ENCODE measurements around the gene CLASP2. TPM values are rescaled to one million over a fixed set of nuclear protein-coding genes. Genes with fewer than 3 reads are reported as not detected.

CLASP2 gene
- total and polyA plus RNA-seq, 3 experiments from 2014 or later = 13.7 to 53.8 (median 47.0) TPM

- no peaks in the 10 kb centered on the region for H3K4me1 ChIP-seq (ENCODE audit: insufficient read depth, low read length)
Measured at GRCh38 chr3:33491721-33492120, 226.3 kb downstream of the CLASP2 start.

DNA sequence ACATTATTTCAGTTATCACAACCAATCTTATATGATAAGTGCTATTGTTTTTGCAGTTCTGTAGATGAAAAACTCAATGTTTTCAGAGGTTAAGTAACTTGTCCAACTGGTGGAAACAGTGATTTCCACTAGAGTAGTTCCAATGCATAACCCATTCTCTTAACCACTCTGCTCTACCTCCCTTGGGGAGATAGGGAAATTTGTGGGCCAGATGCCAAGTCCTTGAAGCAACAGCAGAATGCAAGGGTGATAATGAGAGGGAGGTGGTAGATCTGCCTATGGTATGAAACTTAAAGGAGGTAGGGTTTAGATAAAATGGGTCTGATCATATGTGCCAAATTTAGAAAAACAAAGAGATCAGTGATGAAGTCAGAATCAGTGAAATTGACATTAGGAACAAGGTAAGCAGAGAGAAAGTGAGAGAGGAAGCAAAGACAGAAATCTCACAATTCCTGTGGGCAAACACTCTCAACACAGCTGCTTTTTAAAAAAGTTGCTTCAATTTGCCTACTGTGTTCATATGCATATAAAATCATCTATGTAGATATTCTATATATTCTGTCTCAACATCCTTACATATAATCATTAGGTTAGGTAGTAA is 227.3 kb downstream of the CLASP2 start:
- H3K36me3 Mint-ChIP-seq = peaks cover 0 to 6% (median 0%) of the 10 kb centered on the region in 3 donors

More at GRCh38 chr3:33491721-33492120, 226.3 kb downstream of the CLASP2 start:
- H3K4me3 ChIP-seq (ENCODE audit: low read length) = no peak overlapping the region
- POLR2A ChIA-PET = interaction anchor here (0.8 kb wide), 1 partner anchor 49 kb away, joined by 3 read pairs; no protein-coding TSS in a partner anchor
- no peaks in the 10 kb centered on the region for H3K27me3 ChIP-seq (ENCODE audit: insufficient read depth, low read length, poor library complexity, severe bottlenecking)
- Mint-ChIP-seq H3K36me3 (peaks cover 0 to 6% (median under 1%) of the 10 kb centered on the region in 3 donors), H3K9me3 (no peaks in the 10 kb centered on the region), H3K4me3 (no peak overlapping the region), H3K27ac (no peak overlapping the region), H3K27me3 (no peaks in the 10 kb centered on the region), H3K4me1 (no peaks in the 10 kb centered on the region)
- H3K27ac ChIP-seq (ENCODE audit: low read depth, low read length) = no peak overlapping the region
- no peaks in the 10 kb centered on the region for H3K36me3 ChIP-seq (ENCODE audit: insufficient read depth, low read length)
- CTCF ChIA-PET = no interaction called here
- no peak for DNase-seq
- no peaks in the 10 kb centered on the region for H3K9me3 ChIP-seq (ENCODE audit: low read length)

GRCh38 chr3:33488683-33489082 is 229.4 kb downstream of the CLASP2 start:
- Mint-ChIP-seq H3K36me3 (peaks cover 0 to 6% (median 0%) of the 10 kb centered on the region in 3 donors), H3K27ac (no peak overlapping the region), H3K4me3 (no peak overlapping the region), H3K4me1 (no peaks in the 10 kb centered on the region), H3K27me3 (no peaks in the 10 kb centered on the region), H3K9me3 (no peaks in the 10 kb centered on the region)
- Histone ChIP-seq H3K4me3 (ENCODE audit: low read length) (no peak overlapping the region), H3K36me3 (ENCODE audit: insufficient read depth, low read length) (no peaks in the 10 kb centered on the region), H3K27me3 (ENCODE audit: insufficient read depth, low read length, poor library complexity, severe bottlenecking) (no peaks in the 10 kb centered on the region), H3K4me1 (ENCODE audit: insufficient read depth, low read length) (no peaks in the 10 kb centered on the region), H3K9me3 (ENCODE audit: low read length) (no peaks in the 10 kb centered on the region), H3K27ac (ENCODE audit: low read depth, low read length) (no peak overlapping the region)
- CTCF ChIA-PET = no interaction called here
- POLR2A ChIA-PET = no interaction called here
- no peak for DNase-seq

More for the DNA sequence above, 227.3 kb downstream of the CLASP2 start:
- H3K9me3 Mint-ChIP-seq = no peaks in the 10 kb centered on the region
- H3K27me3 Mint-ChIP-seq = no peaks in the 10 kb centered on the region
- H3K4me3 Mint-ChIP-seq = no peak overlapping the region
- Histone ChIP-seq H3K27ac (ENCODE audit: low read depth, low read length) (no peak overlapping the region), H3K4me3 (ENCODE audit: low read length) (no peak overlapping the region), H3K27me3 (ENCODE audit: insufficient read depth, low read length, poor library complexity, severe bottlenecking) (no peaks in the 10 kb centered on the region), H3K4me1 (ENCODE audit: insufficient read depth, low read length) (no peaks in the 10 kb centered on the region), H3K36me3 (ENCODE audit: insufficient read depth, low read length) (no peaks in the 10 kb centered on the region), H3K9me3 (ENCODE audit: low read length) (no peaks in the 10 kb centered on the region)
- ChIA-PET CTCF (no interaction called here), POLR2A (no interaction called here)
- H3K4me1 Mint-ChIP-seq = no peaks in the 10 kb centered on the region
- peak overlapping the region in 1 of 8 donors; percentile 39 for H3K27ac Mint-ChIP-seq
- no peak for DNase-seq

DNA sequence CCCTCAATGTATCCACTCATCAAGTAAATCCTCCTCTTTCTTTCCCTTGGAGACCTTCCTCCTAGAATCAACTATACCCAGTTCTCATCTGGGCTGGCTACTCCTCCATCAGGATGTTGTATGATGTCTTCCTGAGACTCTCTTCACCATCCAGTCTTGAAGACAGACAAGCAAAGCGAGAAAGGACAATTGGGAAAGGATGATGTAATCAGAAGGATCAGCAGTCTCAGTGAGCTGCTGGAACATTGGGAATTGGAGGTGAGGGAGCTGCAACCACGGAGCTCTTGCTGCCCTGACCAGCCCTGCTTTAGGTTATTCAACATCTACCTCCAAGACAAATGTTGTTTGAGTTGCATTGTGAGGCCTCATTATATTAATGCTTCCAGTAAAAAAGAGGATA is 229.8 kb downstream of the CLASP2 start:
- DNase-seq = no peak
- no peaks in the 10 kb centered on the region for H3K9me3 ChIP-seq (ENCODE audit: low read length)
- Mint-ChIP-seq H3K4me1 (no peaks in the 10 kb centered on the region), H3K9me3 (no peaks in the 10 kb centered on the region), H3K36me3 (peaks cover 0 to 6% (median 0%) of the 10 kb centered on the region in 3 donors), H3K27ac (no peak overlapping the region), H3K27me3 (no peaks in the 10 kb centered on the region), H3K4me3 (no peak overlapping the region)
- no peaks in the 10 kb centered on the region for H3K36me3 ChIP-seq (ENCODE audit: insufficient read depth, low read length)
- no peak overlapping the region for H3K4me3 ChIP-seq (ENCODE audit: low read length)
- no peaks in the 10 kb centered on the region for H3K4me1 ChIP-seq (ENCODE audit: insufficient read depth, low read length)
- no peak overlapping the region for H3K27ac ChIP-seq (ENCODE audit: low read depth, low read length)
- ChIA-PET POLR2A (no interaction called here), CTCF (no interaction called here)
- H3K27me3 ChIP-seq (ENCODE audit: insufficient read depth, low read length, poor library complexity, severe bottlenecking) = no peaks in the 10 kb centered on the region

DNA sequence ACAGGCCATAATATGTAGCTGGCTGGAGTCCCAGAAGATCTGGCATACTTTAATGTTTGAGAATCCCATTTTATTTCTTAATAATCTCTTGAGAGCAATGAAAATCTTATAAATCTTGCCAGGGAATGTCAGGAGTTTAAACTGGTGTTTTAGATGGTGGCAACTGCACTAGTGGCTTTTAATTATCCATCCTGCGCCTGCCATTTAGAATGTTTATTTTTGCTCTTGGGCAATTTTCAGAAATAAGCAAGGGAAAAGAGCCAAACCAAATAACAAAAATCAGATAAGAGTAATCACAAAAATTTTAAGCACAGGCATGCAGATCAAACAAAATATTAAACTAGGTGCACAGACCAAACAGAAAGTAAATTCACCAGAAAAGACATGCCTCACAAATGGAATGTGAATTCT is 235.9 kb downstream of the CLASP2 start:
- no peaks in the 10 kb centered on the region for H3K9me3 Mint-ChIP-seq
- H3K27ac Mint-ChIP-seq = no peak overlapping the region
- no peaks in the 10 kb centered on the region for H3K27me3 Mint-ChIP-seq
- no peaks in the 10 kb centered on the region for H3K9me3 ChIP-seq (ENCODE audit: low read length)
- H3K4me3 ChIP-seq (ENCODE audit: low read length) = no peak overlapping the region
- peaks cover 0 to 10% (median 0%) of the 10 kb centered on the region in 3 donors for H3K36me3 Mint-ChIP-seq
- H3K4me1 ChIP-seq (ENCODE audit: insufficient read depth, low read length) = no peaks in the 10 kb centered on the region
- ChIA-PET POLR2A (no interaction called here), CTCF (no interaction called here)
- no peaks in the 10 kb centered on the region for H3K27me3 ChIP-seq (ENCODE audit: insufficient read depth, low read length, poor library complexity, severe bottlenecking)
- H3K36me3 ChIP-seq (ENCODE audit: insufficient read depth, low read length) = no peaks in the 10 kb centered on the region
- H3K27ac ChIP-seq (ENCODE audit: low read depth, low read length) = no peak overlapping the region
- H3K4me1 Mint-ChIP-seq = no peaks in the 10 kb centered on the region
- H3K4me3 Mint-ChIP-seq = no peak overlapping the region
- no peak for DNase-seq

DNA sequence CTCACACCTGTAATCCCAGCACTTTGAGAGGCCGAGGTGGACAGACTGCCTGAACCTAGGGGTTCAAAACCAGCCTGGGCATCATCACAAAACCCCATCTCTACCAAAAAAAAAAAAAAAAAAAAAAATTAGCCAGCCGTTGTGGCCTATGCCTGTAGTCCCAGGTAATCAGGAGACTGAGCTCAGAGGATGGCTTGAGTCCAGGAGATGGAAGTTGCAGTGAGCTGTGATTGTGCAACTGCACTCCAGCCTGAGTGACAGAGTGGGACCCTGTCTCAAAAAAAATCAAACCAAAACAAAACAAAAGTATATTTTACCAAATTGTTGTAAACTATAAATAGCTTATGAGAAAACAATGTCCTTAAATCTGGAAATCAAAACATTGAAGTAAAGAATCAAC is 243.2 kb downstream of the CLASP2 start:
- Histone ChIP-seq H3K9me3 (ENCODE audit: low read length) (no peaks in the 10 kb centered on the region), H3K4me3 (ENCODE audit: low read length) (no peak overlapping the region), H3K4me1 (ENCODE audit: insufficient read depth, low read length) (no peaks in the 10 kb centered on the region), H3K27me3 (ENCODE audit: insufficient read depth, low read length, poor library complexity, severe bottlenecking) (no peaks in the 10 kb centered on the region), H3K27ac (ENCODE audit: low read depth, low read length) (no peak overlapping the region), H3K36me3 (ENCODE audit: insufficient read depth, low read length) (no peaks in the 10 kb centered on the region)
- H3K36me3 Mint-ChIP-seq = no peaks in the 10 kb centered on the region
- no peak for DNase-seq
- H3K4me3 Mint-ChIP-seq = no peak overlapping the region
- no peaks in the 10 kb centered on the region for H3K27me3 Mint-ChIP-seq
- no peaks in the 10 kb centered on the region for H3K4me1 Mint-ChIP-seq
- ChIA-PET CTCF (no interaction called here), POLR2A (no interaction called here)
- H3K27ac Mint-ChIP-seq = no peak overlapping the region
- no peaks in the 10 kb centered on the region for H3K9me3 Mint-ChIP-seq

- H3K27ac Mint-ChIP-seq = no peak overlapping the region
Measured at GRCh38 chr3:33473813-33474212, 244.2 kb downstream of the CLASP2 start.

DNA sequence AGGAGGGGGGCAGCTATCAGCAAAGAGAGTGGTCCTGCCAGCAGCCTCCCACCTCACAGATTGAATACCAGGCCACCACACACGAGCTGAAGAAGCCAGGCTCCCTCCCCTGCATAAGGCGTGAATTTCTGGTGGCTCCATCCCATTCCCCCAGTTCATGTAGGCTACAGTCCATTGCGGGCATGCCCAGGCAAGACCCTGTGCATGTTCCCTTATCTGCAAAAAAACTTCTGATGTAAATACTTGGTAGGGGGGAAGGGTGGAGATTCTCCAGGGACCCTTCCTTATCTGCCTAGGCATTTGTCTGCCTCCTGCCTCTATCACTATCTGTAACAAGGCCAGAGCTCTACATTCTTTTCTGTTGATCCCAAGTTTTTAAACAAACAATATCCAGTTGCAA is 250.3 kb downstream of the CLASP2 start:
- no peaks in the 10 kb centered on the region for H3K9me3 ChIP-seq (ENCODE audit: low read length)
- no peaks in the 10 kb centered on the region for H3K27me3 Mint-ChIP-seq
- no peak for DNase-seq
- no peaks in the 10 kb centered on the region for H3K27me3 ChIP-seq (ENCODE audit: insufficient read depth, low read length, poor library complexity, severe bottlenecking)
- peaks cover 4 to 38% (median 8%) of the 10 kb centered on the region in 3 donors for H3K36me3 Mint-ChIP-seq
- ChIA-PET CTCF (no interaction called here), POLR2A (no interaction called here)
- no peak overlapping the region for H3K27ac Mint-ChIP-seq
- H3K4me1 ChIP-seq (ENCODE audit: insufficient read depth, low read length) = no peaks in the 10 kb centered on the region
- no peak overlapping the region for H3K27ac ChIP-seq (ENCODE audit: low read depth, low read length)
- peaks cover 0 to 3% (median 0%) of the 10 kb centered on the region in 5 donors for H3K9me3 Mint-ChIP-seq
- H3K4me3 ChIP-seq (ENCODE audit: low read length) = no peak overlapping the region
- H3K4me3 Mint-ChIP-seq = no peak overlapping the region
- H3K36me3 ChIP-seq (ENCODE audit: insufficient read depth, low read length) = no peaks in the 10 kb centered on the region
- H3K4me1 Mint-ChIP-seq = no peaks in the 10 kb centered on the region

More at GRCh38 chr3:33473813-33474212, 244.2 kb downstream of the CLASP2 start:
- no peaks in the 10 kb centered on the region for H3K4me1 Mint-ChIP-seq
- H3K9me3 Mint-ChIP-seq = no peaks in the 10 kb centered on the region
- ChIA-PET POLR2A (no interaction called here), CTCF (no interaction called here)
- no peak for DNase-seq
- H3K27me3 Mint-ChIP-seq = no peaks in the 10 kb centered on the region
- Histone ChIP-seq H3K4me3 (ENCODE audit: low read length) (no peak overlapping the region), H3K27ac (ENCODE audit: low read depth, low read length) (no peak overlapping the region), H3K36me3 (ENCODE audit: insufficient read depth, low read length) (no peaks in the 10 kb centered on the region), H3K9me3 (ENCODE audit: low read length) (no peaks in the 10 kb centered on the region), H3K27me3 (ENCODE audit: insufficient read depth, low read length, poor library complexity, severe bottlenecking) (no peaks in the 10 kb centered on the region), H3K4me1 (ENCODE audit: insufficient read depth, low read length) (no peaks in the 10 kb centered on the region)
- H3K4me3 Mint-ChIP-seq = no peak overlapping the region
- H3K36me3 Mint-ChIP-seq = no peaks in the 10 kb centered on the region
